IPS-15b (cell line): Measurements from ENCODE around the gene COL1A1.
A peak's percentile ranks its signal among the peaks of the same experiment; 100 is the strongest.

Source experiments
- H3K27me3 ChIP-seq: one replicate; pipeline ENCODE4 v1.6.1; 2013; ENCODE audit warnings: low read length; ENCODE audit not compliant: control insufficient read depth, insufficient read depth
- H3K36me3 ChIP-seq: one replicate; pipeline ENCODE4 v1.6.1; 2013; ENCODE audit warnings: low read length; ENCODE audit not compliant: control insufficient read depth, insufficient read depth
- H3K4me1 ChIP-seq: one replicate; pipeline ENCODE4 v1.6.1; 2013; ENCODE audit warnings: mild to moderate bottlenecking, low read length; ENCODE audit not compliant: control insufficient read depth, insufficient read depth
- H3K4me3 ChIP-seq: one replicate; pipeline ENCODE4 v1.5.1; 2013; ENCODE audit warnings: low read depth, low read length
- H3K9ac ChIP-seq: one replicate; pipeline ENCODE4 v1.6.1; 2013; ENCODE audit warnings: low read depth, mild to moderate bottlenecking, low read length
- H3K9me3 ChIP-seq: one replicate; pipeline ENCODE4 v1.6.1; 2013; ENCODE audit warnings: mild to moderate bottlenecking, low read length; ENCODE audit not compliant: control insufficient read depth, insufficient read depth

COL1A1 gene

DNA sequence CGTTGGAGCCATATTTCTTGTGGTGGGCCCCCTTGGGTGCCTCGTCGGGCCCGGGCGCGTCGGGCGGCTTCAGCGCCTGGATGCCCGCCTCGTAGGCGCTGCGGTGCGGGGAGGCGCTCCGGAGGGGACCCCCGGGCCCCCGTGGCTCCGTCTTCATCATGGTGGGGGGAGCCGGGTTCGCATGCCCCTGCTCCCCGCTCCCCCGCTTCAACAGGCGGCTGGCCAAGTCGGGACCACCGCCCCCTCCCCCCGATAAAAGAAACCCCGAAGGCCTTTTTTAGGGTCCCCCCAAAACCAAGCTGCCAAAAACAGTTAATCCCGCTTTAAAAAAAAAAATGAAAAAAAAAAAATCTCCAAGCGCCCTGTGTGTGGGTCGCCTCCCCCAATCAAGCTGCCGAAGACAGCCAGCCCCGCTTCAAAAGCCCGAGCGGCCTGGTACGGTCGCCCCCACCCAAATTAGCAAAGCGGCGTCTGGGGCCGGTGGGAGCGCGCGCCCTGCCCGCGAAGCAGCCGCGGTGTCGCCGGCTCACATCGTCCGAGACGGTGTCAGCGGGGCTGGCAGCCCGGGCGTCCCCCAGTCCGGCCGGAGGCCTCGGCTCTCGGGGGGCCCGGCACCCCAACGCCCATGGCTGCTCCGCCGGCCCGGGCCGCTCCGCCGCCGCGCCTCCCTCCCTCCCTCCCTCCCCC is 50.9 kb downstream of the COL1A1 start, which contains the start of gene PPP1R9B:
PPP1R9B (minus strand) TSS at position 324 of the 687 bp plus-strand sequence; CDS start at position 160, 164 bp downstream.
- Histone ChIP-seq H3K4me1 (peaks cover 7% of the 10 kb centered on the region), H3K4me3 (peak within 1 kb of the TSS; percentile 85), H3K36me3 (no peaks in the 10 kb centered on the region), H3K9ac (peak within 1 kb of the TSS; percentile 60), H3K9me3 (no peaks in the 10 kb centered on the region), H3K27me3 (peaks cover 3% of the 10 kb centered on the region)

DNA sequence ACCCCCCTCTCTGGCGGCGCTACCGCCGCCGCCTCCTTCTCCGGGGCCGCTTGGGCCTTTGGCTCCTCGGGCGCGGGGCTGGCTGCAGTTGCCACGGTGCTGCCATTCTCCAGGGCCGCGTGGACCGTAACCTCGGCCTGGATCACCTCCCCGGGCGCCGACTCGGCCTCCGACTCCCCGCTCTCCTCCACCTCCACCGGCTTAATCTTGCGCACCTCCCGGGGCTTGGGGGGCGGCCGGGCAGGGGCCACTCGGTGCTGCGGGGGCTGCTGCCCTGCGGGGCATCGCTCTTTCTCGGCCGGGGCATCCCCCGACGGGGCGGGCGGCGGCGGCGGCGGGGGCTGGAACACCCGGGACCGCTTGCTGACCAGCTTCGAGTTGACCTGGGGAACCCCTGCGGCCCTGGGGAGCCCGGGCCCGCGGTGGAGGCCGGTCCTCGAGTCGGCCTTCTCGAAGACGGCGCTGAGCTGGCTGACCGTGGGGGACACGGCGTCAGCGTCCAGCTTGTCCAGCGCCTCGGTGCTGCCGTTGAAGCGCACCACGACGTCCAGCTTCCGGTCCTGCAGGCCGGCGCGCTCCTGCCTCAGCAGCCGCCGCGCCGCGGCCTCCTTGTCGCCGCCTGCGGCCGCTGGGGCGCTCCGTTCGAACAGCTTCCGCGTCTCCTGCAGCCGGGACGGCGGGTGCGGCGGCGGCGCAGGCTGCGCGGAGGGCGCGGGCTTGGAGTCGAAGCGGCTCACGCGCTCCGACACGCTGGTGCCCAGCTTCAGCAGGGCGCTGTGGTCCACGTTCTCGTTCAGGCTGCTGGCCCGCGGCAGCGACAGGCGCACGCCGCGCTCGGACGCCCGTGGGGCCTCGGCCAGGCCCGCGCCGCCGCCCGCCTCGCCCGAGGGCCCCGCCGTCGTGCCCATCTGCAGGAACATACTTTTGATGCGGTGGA is 51.7 kb downstream of the COL1A1 start:
- H3K4me1 ChIP-seq: peaks cover 7% of the 10 kb centered on the region
- peaks cover 3% of the 10 kb centered on the region for H3K27me3 ChIP-seq
- no peaks in the 10 kb centered on the region for H3K9me3 ChIP-seq
- peaks cover 4% of the 10 kb centered on the region for H3K36me3 ChIP-seq
- H3K4me3 ChIP-seq: peak overlapping the region; percentile 54
- H3K9ac ChIP-seq: no peak overlapping the region

DNA sequence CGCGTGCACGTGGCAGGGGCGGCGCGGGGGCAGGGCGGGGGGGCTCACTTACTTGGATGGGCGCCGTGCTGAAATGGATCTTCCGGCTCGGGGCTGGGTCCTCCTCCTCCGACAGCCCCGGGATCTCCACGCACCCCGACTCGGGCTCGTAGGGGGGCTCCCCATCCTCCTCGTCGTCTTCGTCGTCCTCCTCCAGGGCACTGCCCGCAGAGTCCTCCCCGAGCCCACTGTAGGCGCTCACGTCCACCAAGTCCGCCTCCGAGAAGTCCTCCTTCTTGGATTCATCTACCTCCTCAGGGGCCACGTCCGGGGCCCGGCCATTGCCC is 52.4 kb downstream of the COL1A1 start:
- Histone ChIP-seq H3K27me3 (peaks cover 3% of the 10 kb centered on the region), H3K36me3 (peaks cover 6% of the 10 kb centered on the region), H3K4me3 (peak overlapping the region; percentile 54), H3K4me1 (peaks cover 7% of the 10 kb centered on the region), H3K9ac (no peak overlapping the region), H3K9me3 (no peaks in the 10 kb centered on the region)

GRCh38 chr17:50148226-50149090 is 53.0 kb downstream of the COL1A1 start:
- Histone ChIP-seq H3K4me3 (peak overlapping the region; percentile 54), H3K9ac (no peak overlapping the region), H3K36me3 (peaks cover 10% of the 10 kb centered on the region), H3K27me3 (peaks cover 3% of the 10 kb centered on the region), H3K9me3 (no peaks in the 10 kb centered on the region), H3K4me1 (peaks cover 7% of the 10 kb centered on the region)

DNA sequence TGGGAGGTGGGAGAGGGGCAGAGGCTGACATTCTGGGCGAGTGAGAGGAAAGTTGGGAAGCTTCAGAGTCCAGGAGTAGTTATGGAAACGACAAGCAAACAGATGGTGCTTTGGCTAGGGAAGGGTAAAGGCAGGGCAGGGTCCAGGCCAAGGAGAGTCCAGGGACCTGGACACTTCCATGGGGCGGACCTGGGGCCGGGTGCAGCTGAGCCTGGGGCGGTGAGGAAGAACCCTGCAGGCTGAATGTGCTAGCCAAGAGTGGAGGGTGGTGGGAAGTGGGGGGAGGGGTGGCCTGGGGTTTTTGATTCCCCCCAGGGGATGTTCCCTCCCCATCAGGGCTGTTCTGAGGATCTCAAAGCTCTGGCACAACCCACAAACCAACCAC is 53.6 kb downstream of the COL1A1 start:
- Histone ChIP-seq H3K9ac (no peak overlapping the region), H3K4me3 (peak overlapping the region; percentile 54), H3K9me3 (no peaks in the 10 kb centered on the region), H3K4me1 (peaks cover 7% of the 10 kb centered on the region), H3K36me3 (peaks cover 11% of the 10 kb centered on the region), H3K27me3 (peaks cover 3% of the 10 kb centered on the region)

DNA sequence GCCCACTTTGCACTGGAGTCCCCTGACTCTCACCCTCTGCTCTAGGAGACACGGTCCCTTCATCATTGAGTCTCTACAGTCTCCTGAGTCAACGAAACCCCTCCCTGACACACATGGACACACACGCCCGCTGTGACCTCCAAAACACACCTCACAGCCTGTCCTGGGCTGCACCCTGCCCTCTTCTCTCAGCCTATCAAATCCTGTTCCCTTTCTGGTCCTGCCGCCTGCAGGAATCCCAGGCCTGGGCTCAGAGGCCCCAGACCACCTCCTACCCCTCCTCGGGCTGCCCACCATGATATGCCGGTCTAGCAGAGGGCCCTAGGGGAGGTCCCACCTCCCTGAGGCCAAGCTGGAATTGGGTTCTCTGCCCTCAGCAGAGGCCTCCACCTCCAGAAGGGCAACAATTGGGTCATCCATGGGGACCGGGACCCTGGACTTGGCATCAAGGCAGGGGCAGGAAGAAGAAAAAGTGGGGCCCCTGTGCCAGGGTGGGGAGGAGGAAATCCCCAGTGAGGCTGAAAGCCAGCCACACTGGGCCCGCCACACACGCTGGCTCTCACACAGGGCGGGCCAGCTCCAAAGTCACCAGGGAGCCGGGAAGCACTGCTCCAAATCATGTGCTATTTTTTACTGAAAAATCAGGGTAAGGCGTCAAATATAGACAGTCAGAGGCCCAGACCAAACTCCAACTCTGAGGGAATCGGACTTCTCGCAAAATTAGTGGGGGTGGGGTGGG is 54.3 kb downstream of the COL1A1 start:
- peak overlapping the region; percentile 54 for H3K4me3 ChIP-seq

DNA sequence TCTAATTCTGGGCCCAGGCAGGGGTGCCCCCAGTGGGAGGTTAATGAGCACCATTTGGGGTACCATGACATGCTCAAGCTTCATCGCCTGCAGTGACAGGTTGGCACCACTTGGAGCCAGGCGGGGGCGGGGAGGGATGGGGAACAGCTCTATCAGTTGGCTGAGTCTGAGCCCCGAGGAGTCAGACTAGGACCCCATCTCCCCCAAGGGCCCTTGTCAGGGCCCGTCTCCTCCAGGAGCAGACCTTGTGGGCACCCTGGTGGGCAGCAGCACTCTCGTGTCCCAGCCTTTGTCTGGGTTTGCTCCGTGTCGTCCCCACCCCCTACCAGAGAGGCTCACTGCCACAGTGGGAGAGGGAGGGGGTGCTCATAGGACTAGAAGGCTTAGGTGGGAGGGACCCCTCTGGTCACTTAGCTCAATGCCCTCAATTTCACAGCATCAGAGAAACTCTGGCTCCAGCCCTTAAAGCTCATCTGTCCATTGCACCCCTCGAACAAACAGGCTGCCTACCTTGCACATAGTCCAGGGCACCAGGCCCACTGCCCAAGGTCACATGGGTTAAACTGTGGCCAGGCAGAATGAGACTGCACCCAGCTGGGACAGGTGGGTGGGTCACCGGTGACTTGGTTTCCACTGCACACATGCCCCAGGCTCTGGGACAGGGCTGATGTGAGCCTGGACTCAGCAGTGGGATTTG is 55.1 kb downstream of the COL1A1 start:
- Histone ChIP-seq H3K9ac (no peak overlapping the region), H3K9me3 (no peaks in the 10 kb centered on the region), H3K4me1 (peaks cover 5% of the 10 kb centered on the region), H3K4me3 (no peak overlapping the region), H3K36me3 (peaks cover 22% of the 10 kb centered on the region), H3K27me3 (peaks cover 3% of the 10 kb centered on the region)

More for the DNA sequence above, 54.3 kb downstream of the COL1A1 start:
- no peaks in the 10 kb centered on the region for H3K9me3 ChIP-seq
- no peak overlapping the region for H3K9ac ChIP-seq
- H3K36me3 ChIP-seq: peaks cover 18% of the 10 kb centered on the region
- peaks cover 5% of the 10 kb centered on the region for H3K4me1 ChIP-seq
- H3K27me3 ChIP-seq: peaks cover 3% of the 10 kb centered on the region

GRCh38 chr17:50145532-50146229 is 55.8 kb downstream of the COL1A1 start:
- no peak overlapping the region for H3K4me3 ChIP-seq
- H3K9me3 ChIP-seq: no peaks in the 10 kb centered on the region
- peaks cover 24% of the 10 kb centered on the region for H3K36me3 ChIP-seq
- H3K27me3 ChIP-seq: peaks cover 3% of the 10 kb centered on the region
- H3K4me1 ChIP-seq: peaks cover 5% of the 10 kb centered on the region
- no peak overlapping the region for H3K9ac ChIP-seq

DNA sequence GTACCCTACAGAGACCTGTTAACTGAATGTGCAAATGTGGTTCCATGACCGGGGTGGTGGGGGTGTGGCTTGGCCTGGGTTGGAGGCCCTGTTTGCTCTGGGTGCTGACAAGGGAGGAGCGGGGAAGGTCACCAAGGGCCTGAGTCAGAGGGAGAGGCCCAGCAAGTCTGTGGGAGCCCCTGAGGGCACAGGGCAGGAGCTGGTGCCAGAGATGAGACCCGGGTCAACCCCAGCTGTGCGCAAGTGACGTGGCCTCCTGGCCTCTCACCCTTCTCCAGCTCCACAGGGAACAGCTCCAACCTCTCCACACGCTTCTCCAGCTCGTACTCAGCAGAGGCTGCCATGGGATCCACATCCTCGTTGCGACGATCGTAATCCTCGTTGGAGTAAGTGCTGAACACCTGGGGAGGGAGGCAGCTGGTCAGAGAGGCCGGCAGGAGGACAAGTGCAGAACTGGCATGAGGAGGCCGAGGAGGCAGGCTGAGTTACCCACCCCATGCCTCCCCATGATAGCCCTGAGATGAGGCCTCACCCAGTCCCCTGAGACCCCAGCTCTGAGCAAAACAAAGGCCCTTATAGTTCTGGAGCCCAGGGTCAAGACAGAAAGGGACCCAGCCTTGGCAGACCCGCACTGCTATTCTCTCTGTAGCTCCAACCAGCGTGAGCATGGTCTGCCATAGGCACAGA is 56.4 kb downstream of the COL1A1 start:
- H3K4me1 ChIP-seq: peaks cover 5% of the 10 kb centered on the region
- peaks cover 26% of the 10 kb centered on the region for H3K36me3 ChIP-seq
- peaks cover 3% of the 10 kb centered on the region for H3K27me3 ChIP-seq
- H3K4me3 ChIP-seq: no peak overlapping the region
- H3K9ac ChIP-seq: no peak overlapping the region
- no peaks in the 10 kb centered on the region for H3K9me3 ChIP-seq

DNA sequence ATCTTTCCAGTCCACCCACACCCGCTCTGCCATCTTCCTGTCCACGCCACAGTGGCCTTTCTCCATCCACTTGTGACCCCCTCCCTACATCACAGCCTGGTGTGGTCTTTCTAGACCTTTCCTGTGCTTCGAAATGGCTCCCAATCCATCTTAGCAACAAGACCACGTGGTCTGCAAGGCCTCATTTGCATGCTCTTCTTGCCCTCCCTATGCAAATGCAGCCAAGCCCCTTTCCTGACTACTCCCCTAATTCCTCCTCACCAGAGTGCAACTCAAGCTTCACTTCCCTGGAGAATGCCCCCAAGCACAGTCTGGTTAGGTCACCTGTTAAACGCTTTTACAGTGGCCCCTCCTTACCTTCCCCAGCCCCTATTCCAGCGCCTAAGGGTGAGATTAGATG is 57.1 kb downstream of the COL1A1 start:
- no peak overlapping the region for H3K4me3 ChIP-seq
- H3K9ac ChIP-seq: no peak overlapping the region
- no peaks in the 10 kb centered on the region for H3K27me3 ChIP-seq
- peaks cover 5% of the 10 kb centered on the region for H3K4me1 ChIP-seq
- H3K9me3 ChIP-seq: no peaks in the 10 kb centered on the region
- peaks cover 30% of the 10 kb centered on the region for H3K36me3 ChIP-seq
